ENCODE data around the gene MBTD1.

Gene MBTD1

GRCh38 chr17:51135956-51136355 is 123.9 kb downstream of the MBTD1 start:
- TF ChIP-seq CTCF (IDR thresholded peaks at IDR 0.05) = no peak
- H3K9me3 ChIP-seq = no peaks in the 10 kb centered on the region
- H3K27me3 ChIP-seq = no peaks in the 10 kb centered on the region
- H3K4me3 ChIP-seq (ENCODE audit: low read depth in 1 of 2, low read length in 1 of 2) = no peak overlapping the region
- H3K36me3 ChIP-seq = no peaks in the 10 kb centered on the region
- no peaks in the 10 kb centered on the region for H3K4me1 ChIP-seq (ENCODE audit: control insufficient read depth in 1 of 2, insufficient read depth in 1 of 2, low read depth in 1 of 2, low read length in 1 of 2)
- no peak overlapping the region for H3K27ac ChIP-seq

GRCh38 chr17:51133365-51133764 is 126.5 kb downstream of the MBTD1 start:
- H3K4me1 ChIP-seq (ENCODE audit: control insufficient read depth in 1 of 2, insufficient read depth in 1 of 2, low read depth in 1 of 2, low read length in 1 of 2) = no peaks in the 10 kb centered on the region
- H3K27me3 ChIP-seq = no peaks in the 10 kb centered on the region
- no peaks in the 10 kb centered on the region for H3K9me3 ChIP-seq
- no peak for TF ChIP-seq CTCF (IDR thresholded peaks at IDR 0.05)
- H3K4me3 ChIP-seq (ENCODE audit: low read depth in 1 of 2, low read length in 1 of 2) = no peak overlapping the region
- no peak overlapping the region for H3K27ac ChIP-seq
- no peaks in the 10 kb centered on the region for H3K36me3 ChIP-seq

- Histone ChIP-seq H3K4me1 (ENCODE audit: control insufficient read depth in 1 of 2, insufficient read depth in 1 of 2, low read depth in 1 of 2, low read length in 1 of 2) (no peaks in the 10 kb centered on the region), H3K27ac (no peak overlapping the region), H3K9me3 (no peaks in the 10 kb centered on the region), H3K36me3 (no peaks in the 10 kb centered on the region), H3K27me3 (no peaks in the 10 kb centered on the region), H3K4me3 (ENCODE audit: low read depth in 1 of 2, low read length in 1 of 2) (no peak overlapping the region)
- TF ChIP-seq CTCF (IDR thresholded peaks at IDR 0.05) = no peak
Observed at GRCh38 chr17:51132964-51133319, 126.9 kb downstream of the MBTD1 start.

- Histone ChIP-seq H3K4me1 (ENCODE audit: control insufficient read depth in 1 of 2, insufficient read depth in 1 of 2, low read depth in 1 of 2, low read length in 1 of 2) (no peaks in the 10 kb centered on the region), H3K36me3 (no peaks in the 10 kb centered on the region), H3K27me3 (no peaks in the 10 kb centered on the region), H3K9me3 (no peaks in the 10 kb centered on the region), H3K27ac (no peak overlapping the region), H3K4me3 (ENCODE audit: low read depth in 1 of 2, low read length in 1 of 2) (no peak overlapping the region)
- TF ChIP-seq CTCF (IDR thresholded peaks at IDR 0.05) = no peak
Observed at GRCh38 chr17:51128076-51128475, 131.8 kb downstream of the MBTD1 start.

Measured in neutrophil (primary cell).